ENCODE results near the gene TINAG.

- no peak for TF ChIP-seq CTCF (conservative IDR thresholded peaks at IDR 0.05; ENCODE audit: low read length)
- TF ChIP-seq EZH2phosphoT487 (IDR thresholded peaks at IDR 0.05; ENCODE audit: borderline replicate concordance, low read depth, low read length): no peak
Observed at GRCh38 chr6:54260025-54260424, 48.2 kb upstream of the TINAG start.

Data from OCI-LY7 (cell line).